ENCODE data around the gene SP2.

- TF ChIP-seq, protein P1, sequence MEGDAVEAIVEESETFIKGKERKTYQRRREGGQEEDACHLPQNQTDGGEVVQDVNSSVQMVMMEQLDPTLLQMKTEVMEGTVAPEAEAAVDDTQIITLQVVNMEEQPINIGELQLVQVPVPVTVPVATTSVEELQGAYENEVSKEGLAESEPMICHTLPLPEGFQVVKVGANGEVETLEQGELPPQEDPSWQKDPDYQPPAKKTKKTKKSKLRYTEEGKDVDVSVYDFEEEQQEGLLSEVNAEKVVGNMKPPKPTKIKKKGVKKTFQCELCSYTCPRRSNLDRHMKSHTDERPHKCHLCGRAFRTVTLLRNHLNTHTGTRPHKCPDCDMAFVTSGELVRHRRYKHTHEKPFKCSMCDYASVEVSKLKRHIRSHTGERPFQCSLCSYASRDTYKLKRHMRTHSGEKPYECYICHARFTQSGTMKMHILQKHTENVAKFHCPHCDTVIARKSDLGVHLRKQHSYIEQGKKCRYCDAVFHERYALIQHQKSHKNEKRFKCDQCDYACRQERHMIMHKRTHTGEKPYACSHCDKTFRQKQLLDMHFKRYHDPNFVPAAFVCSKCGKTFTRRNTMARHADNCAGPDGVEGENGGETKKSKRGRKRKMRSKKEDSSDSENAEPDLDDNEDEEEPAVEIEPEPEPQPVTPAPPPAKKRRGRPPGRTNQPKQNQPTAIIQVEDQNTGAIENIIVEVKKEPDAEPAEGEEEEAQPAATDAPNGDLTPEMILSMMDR (conservative IDR thresholded peaks at IDR 0.05 in 1 of 2, IDR thresholded peaks at IDR 0.05 in 1 of 2; ENCODE audit: low read depth in 1 of 2, low read length in 2 of 2), result no peak
- no peak for TF ChIP-seq EZH2 (IDR thresholded peaks at IDR 0.05; ENCODE audit: low read length, missing control alignments)
Measured at GRCh38 chr17:47917581-47917980, 21.5 kb downstream of the SP2 start.
